Spleen (tissue), 11 donors: ENCODE data around the gene ARSB. TPM values are rescaled to one million over a fixed set of nuclear protein-coding genes. Genes with fewer than 3 reads are reported as not detected.
"Not testable (repeated sequence)": the region's sequence is repeated elsewhere in the genome, so short reads cannot be mapped to it uniquely, and the experiment has no call there.

Experiments
- DNase-seq: peaks from one replicate; pipeline ENCODE4 v3.0.0-alpha.2; 2020
- H3K27ac ChIP-seq, 8 donors: fragments of 200-600 bp; sonication (generic) in 7 of 8; 1 replicate in 4 of 8; 2 replicates in 4 of 8; pipeline versions ENCODE4 v1.5.0 to v1.8.0; 2016 to 2021; ENCODE audit warnings: inconsistent platforms in 4 of 8, mild to moderate bottlenecking in 4 of 8, moderate library complexity in 1 of 8
- H3K27me3 ChIP-seq, 7 donors: fragments of 200-600 bp; sonication (generic) in 6 of 7; replicated peaks in 1 of 7; 1 replicate in 4 of 7; 2 replicates in 3 of 7; pipeline versions ENCODE4 v1.5.0 to v1.8.0; 2016 to 2021; ENCODE audit warnings: inconsistent platforms in 3 of 7, mild to moderate bottlenecking in 1 of 7
- H3K36me3 ChIP-seq, 6 donors: fragments of 200-600 bp; sonication (generic) in 5 of 6; 1 replicate in 4 of 6; 2 replicates in 2 of 6; pipeline versions ENCODE4 v1.5.0 to v1.8.0; 2016 to 2021; ENCODE audit warnings: inconsistent platforms in 2 of 6
- H3K4me1 ChIP-seq, 6 donors: fragments of 200-600 bp; sonication (generic) in 5 of 6; 1 replicate in 3 of 6; 2 replicates in 3 of 6; pipeline versions ENCODE4 v1.5.0 to v1.8.0; 2016 to 2021; ENCODE audit warnings: inconsistent platforms in 3 of 6
- H3K4me3 ChIP-seq, 8 donors: fragments of 200-600 bp; sonication (generic) in 7 of 8; 1 replicate in 4 of 8; 2 replicates in 4 of 8; pipeline versions ENCODE4 v1.5.0 to v1.8.0; 2016 to 2021; ENCODE audit warnings: inconsistent platforms in 4 of 8, mild to moderate bottlenecking in 4 of 8, moderate library complexity in 2 of 8
- H3K9me3 ChIP-seq, 8 donors: fragments of 200-600 bp; sonication (generic) in 7 of 8; 1 replicate in 4 of 8; 2 replicates in 4 of 8; pipeline versions ENCODE4 v1.5.0 to v1.8.0; 2016 to 2021; ENCODE audit warnings: inconsistent platforms in 4 of 8
- CTCF ChIP-seq, 11 experiments: fragments of 200-600 bp in 7 of 11; fragments of 450-650 bp in 4 of 11; sonication (generic) in 4 of 11; IDR thresholded peaks in 8 of 11; conservative IDR thresholded peaks in 3 of 11; 1 replicate in 7 of 11; 2 replicates in 4 of 11; pipeline versions ENCODE4 v1.4.0 to v1.8.0; 2016 to 2021; ENCODE audit warnings: antibody characterized with exemption in 11 of 11, inconsistent platforms in 4 of 11, mild to moderate bottlenecking in 1 of 11
- POLR2A ChIP-seq, 3 donors: fragments of 450-650 bp; IDR thresholded peaks; one replicate each; pipeline ENCODE4 v1.5.1; 2017; ENCODE audit warnings: antibody characterized with exemption in 3 of 3, mild to moderate bottlenecking in 1 of 3
- POLR2AphosphoS5 ChIP-seq, 3 donors: sonication (generic); formaldehyde crosslinking; IDR thresholded peaks; one replicate each; pipeline ENCODE4 v1.5.1; 2017; ENCODE audit warnings: antibody characterized with exemption in 3 of 3
- WGBS, 5 donors: extraction: QIAGEN DNeasy Blood & Tissue Kit in 3 of 5; methylation state at CpG; one replicate each; pipeline versions ENCODE4 v1.1.5 to v1.1.7; 2013 to 2018; 5-methylcytosine and 5-hydroxymethylcytosine counted together
- intact Hi-C: fragments of 100-400 bp; cut with DNase I; formaldehyde crosslinking; loops from one replicate; pipeline ENCODE4 v1.15.0; 2023; ENCODE audit warnings: low total_unique reads
- polyA plus RNA-seq, 3 donors: library from polyadenylated mRNA; stranded (reverse); fragments of 200-250 nt; gene quantifications; one replicate each; pipeline ENCODE4 v1.2.1, GENCODE V29; 2013
- total RNA-seq, 7 donors: library from RNA; depleted of rRNA in 3 of 7; stranded (reverse); fragments of >200 nt in 3 of 7; fragmentation: NEBNext Ultra II Directional in 4 of 7; extraction: Animal tissue kit (Norgen Biotek cat#: 25700) in 4 of 7; gene quantifications; one replicate each; pipeline versions ENCODE4 v1.1.0 to v1.2.1, GENCODE V29; 2016 to 2021
- donor health status: healthy with polysubstance abuse.
- donor health status: DM: no; HTN: no; CAD: no; lungs with moderate emphysema.
- donor health status: DM: no; HTN: no; CAD: no.
- donor health status: Bipolar disorder and iron deficiency.
- donor health status: healthy.
- donor health status: DM: no; HTN: no; CAD: no.
- donor health status: DM: yes; HTN: yes; CAD: no.

The ARSB gene
- total and polyA plus RNA-seq, 10 donors, result 1.1 to 18.5 (median 11.1) TPM

- intact Hi-C loops, result no loop called here
Measured at GRCh38 chr5:78855026-78855425, 130.1 kb downstream of the ARSB start.

GRCh38 chr5:78851891-78852290 is 133.2 kb downstream of the ARSB start:
- H3K27ac ChIP-seq, H3K27me3 ChIP-seq, H3K4me3 ChIP-seq, intact Hi-C loops, DNase-seq, H3K4me1 ChIP-seq: not testable (repeated sequence)
- 92 to 100% (median 93%) methylated on average over 3 to 4 of the region's 4 CpGs for WGBS, 5 donors
- Histone ChIP-seq H3K36me3 (peaks cover 0 to 11% (median 0%) of the 10 kb centered on the region in 6 donors), H3K9me3 (peaks cover 0 to 25% (median 3%) of the 10 kb centered on the region in 8 donors)

More at GRCh38 chr5:78855026-78855425, 130.1 kb downstream of the ARSB start:
- Histone ChIP-seq H3K27me3 (no peaks in the 10 kb centered on the region), H3K4me3 (no peak overlapping the region), H3K4me1 (no peaks in the 10 kb centered on the region), H3K9me3 (peaks cover 0 to 20% (median 1%) of the 10 kb centered on the region in 8 donors), H3K36me3 (peaks cover 0 to 11% (median 0%) of the 10 kb centered on the region in 6 donors), H3K27ac (no peak overlapping the region)
- TF ChIP-seq POLR2AphosphoS5 (IDR thresholded peaks at IDR 0.05), result no peak
- TF ChIP-seq POLR2A (IDR thresholded peaks at IDR 0.05), result no peak
- TF ChIP-seq CTCF (IDR thresholded peaks at IDR 0.05 in 8 of 11, conservative IDR thresholded peaks at IDR 0.05 in 3 of 11), result no peak
- WGBS, 5 donors, result 67 to 99% (median 94%) methylated on average over 1 to 2 of the region's 2 CpGs
- no peak for DNase-seq

- Histone ChIP-seq H3K9me3 (peaks cover 0 to 9% (median 0%) of the 10 kb centered on the region in 8 donors), H3K27ac (no peak overlapping the region), H3K27me3 (no peaks in the 10 kb centered on the region), H3K36me3 (no peaks in the 10 kb centered on the region), H3K4me1 (no peaks in the 10 kb centered on the region), H3K4me3 (no peak overlapping the region)
- TF ChIP-seq CTCF (IDR thresholded peaks at IDR 0.05 in 8 of 11, conservative IDR thresholded peaks at IDR 0.05 in 3 of 11) (no peak), POLR2A (IDR thresholded peaks at IDR 0.05) (no peak), POLR2AphosphoS5 (IDR thresholded peaks at IDR 0.05) (no peak)
- intact Hi-C loops, result no loop called here
- no peak for DNase-seq
- 75 to 83% (median 79%) methylated on average over 3 of the region's 3 CpGs for WGBS, 5 donors
Measured at GRCh38 chr5:78845470-78845869, 139.6 kb downstream of the ARSB start.

GRCh38 chr5:78843436-78843835 is 141.7 kb downstream of the ARSB start:
- 71 to 91% (median 83%) methylated on average over 1 of the region's 1 CpG for WGBS, 5 donors
- intact Hi-C loops, result no loop called here

More at GRCh38 chr5:78843436-78843835, 141.7 kb downstream of the ARSB start:
- H3K36me3 ChIP-seq, result peaks cover 0 to 9% (median 0%) of the 10 kb centered on the region in 6 donors
- no peak overlapping the region for H3K27ac ChIP-seq
- TF ChIP-seq CTCF (IDR thresholded peaks at IDR 0.05 in 8 of 11, conservative IDR thresholded peaks at IDR 0.05 in 3 of 11) (no peak), POLR2A (IDR thresholded peaks at IDR 0.05) (no peak), POLR2AphosphoS5 (IDR thresholded peaks at IDR 0.05) (no peak)
- no peaks in the 10 kb centered on the region for H3K27me3 ChIP-seq
- no peak for DNase-seq
- no peak overlapping the region for H3K4me3 ChIP-seq
- H3K9me3 ChIP-seq, result peaks cover 0 to 5% (median 0%) of the 10 kb centered on the region in 8 donors
- no peaks in the 10 kb centered on the region for H3K4me1 ChIP-seq
